HEK293 (cell line): ENCODE measurements around the gene XPNPEP1.
A peak's percentile ranks its signal among the peaks of the same experiment; 100 is the strongest.

Experiments
- CTCF ChIA-PET: fragments of 350-600 bp; formaldehyde crosslinking; extraction: SDS; loops from one replicate; lab custom pipeline; 2021; ENCODE audit warnings: antibody characterized with exemption; lab: Yijun Ruan, JAX
- POLR2A ChIA-PET: fragments of 300-600 bp; formaldehyde crosslinking; extraction: SDS; loops from one replicate; lab custom pipeline; 2020; ENCODE audit warnings: antibody characterized with exemption, inconsistent platforms; lab: Yijun Ruan, JAX
- H3K27ac ChIP-seq: fragments of 200-500 bp; sonication (Bioruptor generic); 2 replicates; pipeline ENCODE4 v1.5.1; 2014; ENCODE audit warnings: low read depth, low read length, control low read depth, inconsistent platforms; ENCODE audit errors: extremely low read depth
- H3K36me3 ChIP-seq, 2 experiments: fragments of 200-500 bp in 1 of 2; sonication (Bioruptor generic) in 1 of 2; 1 replicate in 1 of 2; 2 replicates in 1 of 2; pipeline ENCODE4 v1.5.1; 2014 to 2017; ENCODE audit warnings: inconsistent platforms in 2 of 2, low read length in 2 of 2; ENCODE audit not compliant: control insufficient read depth in 2 of 2, insufficient read depth in 1 of 2
- H3K4me1 ChIP-seq: fragments of 200-500 bp; sonication (Bioruptor generic); 2 replicates; pipeline ENCODE4 v1.5.1; 2014; ENCODE audit warnings: mild to moderate bottlenecking, low read length, inconsistent platforms; ENCODE audit not compliant: control insufficient read depth, insufficient read depth
- H3K4me3 ChIP-seq: 2 replicates; pipeline ENCODE4 v1.5.1; 2011; ENCODE audit warnings: low read depth, mild to moderate bottlenecking, control low read depth, low read length, moderate library complexity
- H3K9me3 ChIP-seq: fragments of 200-500 bp; sonication (Bioruptor generic); 2 replicates; pipeline ENCODE4 v1.5.1; 2014; ENCODE audit warnings: low read depth, low read length, inconsistent platforms; ENCODE audit not compliant: control insufficient read depth, insufficient read depth
- EGR2 ChIP-seq: fragments of 450-650 bp; formaldehyde crosslinking; IDR thresholded peaks from 2 replicates; pipeline ENCODE4 v1.5.1; 2016; ENCODE audit warnings: low read depth, missing biosample characterization, missing genetic modification characterization
- GLIS1 ChIP-seq: fragments of 450-650 bp; formaldehyde crosslinking; IDR thresholded peaks from 2 replicates; pipeline ENCODE4 v1.5.1; 2016; ENCODE audit warnings: missing biosample characterization, missing genetic modification characterization
- HIC1 ChIP-seq: fragments of 450-650 bp; formaldehyde crosslinking; IDR thresholded peaks from 2 replicates; pipeline ENCODE4 v1.5.1; 2016; ENCODE audit warnings: missing biosample characterization, missing genetic modification characterization
- HOXD13 ChIP-seq: sonication (generic); formaldehyde crosslinking; IDR thresholded peaks from 2 replicates; pipeline ENCODE4 v1.8.0; 2022; ENCODE audit warnings: missing genetic modification reagents, borderline replicate concordance
- OVOL3 ChIP-seq: fragments of 450-650 bp; formaldehyde crosslinking; IDR thresholded peaks from 2 replicates; pipeline ENCODE4 v1.5.1; 2016; ENCODE audit warnings: missing biosample characterization, missing genetic modification characterization
- SCRT2 ChIP-seq: fragments of 450-650 bp; formaldehyde crosslinking; IDR thresholded peaks from 2 replicates; pipeline ENCODE4 v1.5.1; 2016; ENCODE audit warnings: missing biosample characterization, missing genetic modification characterization
- ZEB2 ChIP-seq: fragments of 450-650 bp; formaldehyde crosslinking; IDR thresholded peaks from 2 replicates; pipeline ENCODE4 v1.5.1; 2016; ENCODE audit warnings: missing biosample characterization, missing genetic modification characterization
- ZFHX2 ChIP-seq: fragments of 450-650 bp; formaldehyde crosslinking; conservative IDR thresholded peaks from 2 replicates; pipeline ENCODE4 v1.5.1; 2016; ENCODE audit warnings: missing biosample characterization, missing genetic modification characterization
- ZNF132 ChIP-seq: fragments of 450-650 bp; formaldehyde crosslinking; IDR thresholded peaks from 2 replicates; pipeline ENCODE4 v1.5.1; 2017; ENCODE audit warnings: missing biosample characterization, missing genetic modification characterization, borderline replicate concordance
- ZNF138 ChIP-seq: fragments of 450-650 bp; formaldehyde crosslinking; IDR thresholded peaks from 2 replicates; pipeline ENCODE4 v1.5.1; 2016; ENCODE audit warnings: missing biosample characterization, missing genetic modification characterization, borderline replicate concordance
- ZNF23 ChIP-seq: fragments of 450-650 bp; formaldehyde crosslinking; IDR thresholded peaks from 2 replicates; pipeline ENCODE4 v1.5.1; 2016; ENCODE audit warnings: missing biosample characterization, missing genetic modification characterization, borderline replicate concordance
- ZNF280D ChIP-seq: fragments of 450-650 bp; formaldehyde crosslinking; IDR thresholded peaks from 2 replicates; pipeline ENCODE4 v1.5.1; 2016; ENCODE audit warnings: missing biosample characterization, missing genetic modification characterization
- ZNF335 ChIP-seq: fragments of 450-650 bp; formaldehyde crosslinking; conservative IDR thresholded peaks from 2 replicates; pipeline ENCODE4 v1.5.1; 2016; ENCODE audit warnings: missing biosample characterization, missing genetic modification characterization
- ZNF549 ChIP-seq: fragments of 450-650 bp; IDR thresholded peaks from 2 replicates; pipeline ENCODE4 v1.5.1; 2018; ENCODE audit warnings: missing biosample characterization, missing genetic modification characterization, mild to moderate bottlenecking, inconsistent platforms, moderate library complexity
- TF ChIP-seq, protein P1 (sequence below): fragments of 450-650 bp; formaldehyde crosslinking; IDR thresholded peaks from 2 replicates; pipeline ENCODE4 v1.5.1; 2016; ENCODE audit warnings: missing biosample characterization, missing genetic modification characterization, low read depth
- TF ChIP-seq, protein P2 (sequence below): fragments of 450-650 bp; formaldehyde crosslinking; IDR thresholded peaks from 2 replicates; pipeline ENCODE4 v1.5.1; 2016; ENCODE audit warnings: missing biosample characterization, missing genetic modification characterization
- TF ChIP-seq, protein P3 (sequence below): fragments of 450-650 bp; formaldehyde crosslinking; IDR thresholded peaks from 2 replicates; pipeline ENCODE4 v1.5.1; 2016; ENCODE audit warnings: missing biosample characterization, missing genetic modification characterization

Gene XPNPEP1

GRCh38 chr10:109934958-109935793 is 11.9 kb upstream of the XPNPEP1 start:
- Histone ChIP-seq H3K4me3 (no peak overlapping the region), H3K9me3 (no peaks in the 10 kb centered on the region), H3K4me1 (peaks cover 5% of the 10 kb centered on the region; the same call in 1 of the 2 replicates), H3K27ac (no peak overlapping the region), H3K36me3 (no peaks in the 10 kb centered on the region)
- POLR2A ChIA-PET, result no interaction called here
- TF ChIP-seq, protein P1, sequence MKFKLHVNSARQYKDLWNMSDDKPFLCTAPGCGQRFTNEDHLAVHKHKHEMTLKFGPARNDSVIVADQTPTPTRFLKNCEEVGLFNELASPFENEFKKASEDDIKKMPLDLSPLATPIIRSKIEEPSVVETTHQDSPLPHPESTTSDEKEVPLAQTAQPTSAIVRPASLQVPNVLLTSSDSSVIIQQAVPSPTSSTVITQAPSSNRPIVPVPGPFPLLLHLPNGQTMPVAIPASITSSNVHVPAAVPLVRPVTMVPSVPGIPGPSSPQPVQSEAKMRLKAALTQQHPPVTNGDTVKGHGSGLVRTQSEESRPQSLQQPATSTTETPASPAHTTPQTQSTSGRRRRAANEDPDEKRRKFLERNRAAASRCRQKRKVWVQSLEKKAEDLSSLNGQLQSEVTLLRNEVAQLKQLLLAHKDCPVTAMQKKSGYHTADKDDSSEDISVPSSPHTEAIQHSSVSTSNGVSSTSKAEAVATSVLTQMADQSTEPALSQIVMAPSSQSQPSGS (tag by site-specific recombination), result peak; percentile 31; the same call in 1 of the 2 replicates
- TF ChIP-seq ZNF549 (no peak), SCRT2 (tag by site-specific recombination) (peak; percentile 21; the same call in 1 of the 2 replicates), ZNF138 (tag by site-specific recombination) (no peak), ZNF280D (no peak), ZNF132 (tag by site-specific recombination) (no peak), GLIS1 (tag by site-specific recombination) (peak; percentile 25; the same call in 1 of the 2 replicates), ZNF23 (tag by site-specific recombination) (no peak), ZEB2 (tag by site-specific recombination) (no peak), HOXD13 (no peak), ZNF335 (0 out of 2 replicates have a peak, but pooled peaks have one; percentile 24), ZFHX2 (0 out of 2 replicates have a peak, but pooled peaks have one; percentile 13), OVOL3 (tag by site-specific recombination) (no peak), HIC1 (tag by site-specific recombination) (no peak), EGR2 (tag by site-specific recombination) (0 out of 2 replicates have a peak, but pooled peaks have one; percentile 18)
- TF ChIP-seq, protein P2, sequence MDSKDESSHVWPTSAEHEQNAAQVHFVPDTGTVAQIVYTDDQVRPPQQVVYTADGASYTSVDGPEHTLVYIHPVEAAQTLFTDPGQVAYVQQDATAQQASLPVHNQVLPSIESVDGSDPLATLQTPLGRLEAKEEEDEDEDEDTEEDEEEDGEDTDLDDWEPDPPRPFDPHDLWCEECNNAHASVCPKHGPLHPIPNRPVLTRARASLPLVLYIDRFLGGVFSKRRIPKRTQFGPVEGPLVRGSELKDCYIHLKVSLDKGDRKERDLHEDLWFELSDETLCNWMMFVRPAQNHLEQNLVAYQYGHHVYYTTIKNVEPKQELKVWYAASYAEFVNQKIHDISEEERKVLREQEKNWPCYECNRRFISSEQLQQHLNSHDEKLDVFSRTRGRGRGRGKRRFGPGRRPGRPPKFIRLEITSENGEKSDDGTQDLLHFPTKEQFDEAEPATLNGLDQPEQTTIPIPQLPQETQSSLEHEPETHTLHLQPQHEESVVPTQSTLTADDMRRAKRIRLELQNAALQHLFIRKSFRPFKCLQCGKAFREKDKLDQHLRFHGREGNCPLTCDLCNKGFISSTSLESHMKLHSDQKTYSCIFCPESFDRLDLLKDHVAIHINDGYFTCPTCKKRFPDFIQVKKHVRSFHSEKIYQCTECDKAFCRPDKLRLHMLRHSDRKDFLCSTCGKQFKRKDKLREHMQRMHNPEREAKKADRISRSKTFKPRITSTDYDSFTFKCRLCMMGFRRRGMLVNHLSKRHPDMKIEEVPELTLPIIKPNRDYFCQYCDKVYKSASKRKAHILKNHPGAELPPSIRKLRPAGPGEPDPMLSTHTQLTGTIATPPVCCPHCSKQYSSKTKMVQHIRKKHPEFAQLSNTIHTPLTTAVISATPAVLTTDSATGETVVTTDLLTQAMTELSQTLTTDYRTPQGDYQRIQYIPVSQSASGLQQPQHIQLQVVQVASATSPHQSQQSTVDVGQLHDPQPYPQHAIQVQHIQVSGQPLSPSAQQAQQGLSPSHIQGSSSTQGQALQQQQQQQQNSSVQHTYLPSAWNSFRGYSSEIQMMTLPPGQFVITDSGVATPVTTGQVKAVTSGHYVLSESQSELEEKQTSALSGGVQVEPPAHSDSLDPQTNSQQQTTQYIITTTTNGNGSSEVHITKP (tag by site-specific recombination), result no peak
- TF ChIP-seq, protein P3, sequence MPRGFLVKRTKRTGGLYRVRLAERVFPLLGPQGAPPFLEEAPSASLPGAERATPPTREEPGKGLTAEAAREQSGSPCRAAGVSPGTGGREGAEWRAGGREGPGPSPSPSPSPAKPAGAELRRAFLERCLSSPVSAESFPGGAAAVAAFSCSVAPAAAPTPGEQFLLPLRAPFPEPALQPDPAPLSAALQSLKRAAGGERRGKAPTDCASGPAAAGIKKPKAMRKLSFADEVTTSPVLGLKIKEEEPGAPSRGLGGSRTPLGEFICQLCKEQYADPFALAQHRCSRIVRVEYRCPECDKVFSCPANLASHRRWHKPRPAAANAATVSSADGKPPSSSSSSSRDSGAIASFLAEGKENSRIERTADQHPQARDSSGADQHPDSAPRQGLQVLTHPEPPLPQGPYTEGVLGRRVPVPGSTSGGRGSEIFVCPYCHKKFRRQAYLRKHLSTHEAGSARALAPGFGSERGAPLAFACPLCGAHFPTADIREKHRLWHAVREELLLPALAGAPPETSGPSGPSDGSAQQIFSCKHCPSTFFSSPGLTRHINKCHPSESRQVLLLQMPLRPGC (tag by site-specific recombination), result no peak
- CTCF ChIA-PET, result interaction anchor here (0.6 to 1.3 kb wide), 2 partner anchors 51 to 76 kb away, joined by 3 read pairs; no protein-coding TSS in a partner anchor
